PC-9 (cell line): ENCODE measurements around the gene MAGI2. TPM values are rescaled to one million over a fixed set of nuclear protein-coding genes. Genes with fewer than 3 reads are reported as not detected.

Experiments used
- BruUV-seq: library from RNA; stranded (reverse); fragments of 400-500 nt; replicated peaks from 2 replicates; lab custom pipeline; 2021; lab: Mats Ljungman, UMichigan
- CTCF ChIA-PET: fragments of 300-600 bp; sonication (Branson Sonifier 250); formaldehyde crosslinking; loops from one replicate; lab custom pipeline; 2022; ENCODE audit warnings: antibody characterized with exemption; lab: Charles Lee
- POLR2A ChIA-PET: fragments of 300-600 bp; sonication (Branson Sonifier 250); formaldehyde crosslinking; loops from one replicate; lab custom pipeline; 2022; ENCODE audit warnings: antibody characterized with exemption; ENCODE audit not compliant: unreplicated experiment; lab: Charles Lee
- DNase-seq, 2 experiments: peaks; one replicate each; pipeline versions ENCODE4 v3.0.0 to v3.0.0-alpha.2; 2015 to 2022; ENCODE audit warnings: mixed read lengths in 1 of 2
- H2AFZ ChIP-seq: fragments of 200-600 bp; sonication (generic); 2 replicates; pipeline ENCODE4 v1.8.1; 2017; ENCODE audit warnings: antibody characterized with exemption
- H3F3A ChIP-seq: fragments of 200-600 bp; sonication (generic); 2 replicates; pipeline ENCODE4 v1.8.1; 2017; ENCODE audit warnings: antibody characterized with exemption, mild to moderate bottlenecking, low read depth; ENCODE audit not compliant: insufficient read depth
- H3K27ac ChIP-seq: fragments of 200-600 bp; sonication (generic); 2 replicates; pipeline ENCODE4 v1.6.1; 2016; ENCODE audit warnings: mixed run types
- H3K27me3 ChIP-seq: fragments of 200-600 bp; sonication (generic); 2 replicates; pipeline ENCODE4 v1.6.1; 2016; ENCODE audit warnings: low read depth, mixed run types; ENCODE audit not compliant: insufficient read depth
- H3K36me3 ChIP-seq: fragments of 200-600 bp; sonication (generic); 2 replicates; pipeline ENCODE4 v1.6.1; 2016; ENCODE audit warnings: low read depth, mixed run types
- H3K4me1 ChIP-seq: fragments of 200-600 bp; sonication (generic); replicated peaks from 2 replicates; pipeline ENCODE4 v1.6.1; 2016; ENCODE audit warnings: mixed run types; ENCODE audit not compliant: insufficient read depth
- H3K4me2 ChIP-seq: fragments of 200-600 bp; sonication (generic); 2 replicates; pipeline ENCODE4 v1.6.1; 2017; ENCODE audit warnings: mixed run types
- H3K4me3 ChIP-seq: fragments of 200-600 bp; sonication (generic); 2 replicates; pipeline ENCODE4 v1.6.1; 2016; ENCODE audit warnings: mixed run types
- H3K79me2 ChIP-seq: fragments of 200-600 bp; sonication (generic); 2 replicates; pipeline ENCODE4 v1.6.1; 2017; ENCODE audit warnings: low read depth, mixed run types
- H3K9me2 ChIP-seq: fragments of 200-600 bp; sonication (generic); 2 replicates; pipeline ENCODE4 v1.8.1; 2017; ENCODE audit warnings: mild to moderate bottlenecking; ENCODE audit not compliant: insufficient read depth
- H3K9me3 ChIP-seq: fragments of 200-600 bp; sonication (generic); 2 replicates; pipeline ENCODE4 v1.8.1; 2016; ENCODE audit warnings: low read depth; ENCODE audit not compliant: insufficient read depth
- H4K20me1 ChIP-seq: fragments of 200-600 bp; sonication (generic); 2 replicates; pipeline ENCODE4 v1.8.1; 2017; ENCODE audit not compliant: insufficient read depth
- EZH2 ChIP-seq: fragments of 200-600 bp; sonication (generic); IDR thresholded peaks from 2 replicates; pipeline ENCODE4 v1.8.0; 2017; ENCODE audit warnings: antibody characterized with exemption, low read depth
- intact Hi-C: fragments of 100-400 bp; cut with micrococcal nuclease; formaldehyde crosslinking; loops from one replicate; pipeline ENCODE4 v1.10.0; 2022; ENCODE audit not compliant: unreplicated experiment
- total RNA-seq: library from RNA; stranded (reverse); gene quantifications from 2 replicates; pipeline ENCODE4 v1.2.3, GENCODE V29; 2021
- TF ChIP-seq, protein P1 (sequence below): fragments of 200-600 bp; sonication (generic); conservative IDR thresholded peaks from 2 replicates; pipeline ENCODE4 v1.6.1; 2017; ENCODE audit warnings: mixed run types, antibody characterized with exemption, mild to moderate bottlenecking, moderate library complexity

MAGI2 gene
- total RNA-seq, 1 experiment from 2014 or later: 0.92 TPM

DNA sequence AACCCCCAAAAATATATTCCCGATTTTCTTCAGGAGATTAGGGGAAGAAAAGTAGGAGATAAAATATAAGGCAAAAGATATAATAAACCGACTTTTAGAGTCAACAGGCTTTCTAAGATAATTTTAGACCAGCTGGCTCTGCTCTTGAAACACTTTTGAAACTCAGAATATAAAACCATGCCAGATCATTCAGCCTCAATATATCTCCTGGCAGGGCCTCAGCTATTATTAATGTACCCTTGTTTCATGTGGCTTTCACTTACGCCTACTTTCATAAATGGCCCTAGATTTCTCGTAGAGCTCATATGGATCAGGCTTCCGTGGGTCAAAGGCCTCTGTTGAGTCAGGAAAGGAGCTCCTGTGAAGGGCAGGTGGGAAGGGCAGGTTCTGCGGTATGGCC, 1258.9 kb downstream of the MAGI2 start:
- Histone ChIP-seq H3K79me2 (no peaks in the 10 kb centered on the region), H3K9me3 (no peaks in the 10 kb centered on the region), H3K4me2 (no peak overlapping the region), H3K9me2 (no peaks in the 10 kb centered on the region), H3K4me1 (no peaks in the 10 kb centered on the region), H3K36me3 (no peaks in the 10 kb centered on the region), H3K4me3 (no peak overlapping the region), H3K27ac (no peak overlapping the region), H3K27me3 (no peaks in the 10 kb centered on the region), H3F3A (no peaks in the 10 kb centered on the region), H4K20me1 (no peaks in the 10 kb centered on the region), H2AFZ (no peak overlapping the region)
- TF ChIP-seq, protein P1, sequence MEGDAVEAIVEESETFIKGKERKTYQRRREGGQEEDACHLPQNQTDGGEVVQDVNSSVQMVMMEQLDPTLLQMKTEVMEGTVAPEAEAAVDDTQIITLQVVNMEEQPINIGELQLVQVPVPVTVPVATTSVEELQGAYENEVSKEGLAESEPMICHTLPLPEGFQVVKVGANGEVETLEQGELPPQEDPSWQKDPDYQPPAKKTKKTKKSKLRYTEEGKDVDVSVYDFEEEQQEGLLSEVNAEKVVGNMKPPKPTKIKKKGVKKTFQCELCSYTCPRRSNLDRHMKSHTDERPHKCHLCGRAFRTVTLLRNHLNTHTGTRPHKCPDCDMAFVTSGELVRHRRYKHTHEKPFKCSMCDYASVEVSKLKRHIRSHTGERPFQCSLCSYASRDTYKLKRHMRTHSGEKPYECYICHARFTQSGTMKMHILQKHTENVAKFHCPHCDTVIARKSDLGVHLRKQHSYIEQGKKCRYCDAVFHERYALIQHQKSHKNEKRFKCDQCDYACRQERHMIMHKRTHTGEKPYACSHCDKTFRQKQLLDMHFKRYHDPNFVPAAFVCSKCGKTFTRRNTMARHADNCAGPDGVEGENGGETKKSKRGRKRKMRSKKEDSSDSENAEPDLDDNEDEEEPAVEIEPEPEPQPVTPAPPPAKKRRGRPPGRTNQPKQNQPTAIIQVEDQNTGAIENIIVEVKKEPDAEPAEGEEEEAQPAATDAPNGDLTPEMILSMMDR: no peak
- TF ChIP-seq EZH2: no peak
- ChIA-PET CTCF (no interaction called here), POLR2A (no interaction called here)
- DNase-seq: no peak
- intact Hi-C loops: no loop called here
- no TSS peak for BruUV-seq

DNA sequence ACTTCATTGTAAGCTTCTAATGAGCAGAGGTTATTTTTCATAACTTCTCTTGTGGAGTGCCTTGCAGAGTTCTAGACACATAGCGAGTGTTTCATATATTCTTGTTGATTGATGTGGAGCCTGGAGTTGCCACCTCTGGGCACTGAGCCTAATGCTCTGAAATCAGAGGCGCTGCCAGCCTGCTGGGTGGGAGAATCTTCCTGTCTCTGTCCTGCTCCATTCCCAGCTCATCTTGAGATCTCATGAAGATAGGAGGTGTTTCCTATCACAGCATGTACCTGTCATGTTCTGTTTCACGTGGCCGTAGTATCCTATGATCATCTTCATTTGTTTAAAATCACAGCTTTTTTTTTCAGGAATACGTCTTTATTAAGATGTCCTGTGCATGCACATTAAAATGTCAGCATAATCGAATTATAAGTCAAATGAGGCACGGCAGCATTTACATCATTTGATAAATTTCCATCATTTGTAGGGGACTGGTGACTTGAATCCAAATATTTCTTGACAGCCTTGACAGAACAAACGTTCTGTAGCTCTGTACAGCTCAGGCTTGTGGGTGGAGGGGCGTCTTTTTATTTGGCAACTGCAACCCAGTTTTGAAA, 1261.9 kb downstream of the MAGI2 start:
- no peaks in the 10 kb centered on the region for H3F3A ChIP-seq
- no peaks in the 10 kb centered on the region for H3K36me3 ChIP-seq
- H4K20me1 ChIP-seq: no peaks in the 10 kb centered on the region
- ChIA-PET POLR2A (interaction anchor here (0.8 kb wide), 1 partner anchor 1192 kb away, joined by 5 read pairs; no protein-coding TSS in a partner anchor), CTCF (no interaction called here)
- intact Hi-C loops: no loop called here
- H3K79me2 ChIP-seq: no peaks in the 10 kb centered on the region
- H3K4me2 ChIP-seq: no peak overlapping the region
- no peak overlapping the region for H3K4me3 ChIP-seq
- H3K9me3 ChIP-seq: no peaks in the 10 kb centered on the region
- H3K9me2 ChIP-seq: no peaks in the 10 kb centered on the region
- no TSS peak for BruUV-seq
- no peak overlapping the region for H2AFZ ChIP-seq
- no peaks in the 10 kb centered on the region for H3K27me3 ChIP-seq
- H3K27ac ChIP-seq: no peak overlapping the region
- H3K4me1 ChIP-seq: no peaks in the 10 kb centered on the region
- TF ChIP-seq EZH2: no peak
- TF ChIP-seq, protein P1: no peak
- no peak for DNase-seq

DNA sequence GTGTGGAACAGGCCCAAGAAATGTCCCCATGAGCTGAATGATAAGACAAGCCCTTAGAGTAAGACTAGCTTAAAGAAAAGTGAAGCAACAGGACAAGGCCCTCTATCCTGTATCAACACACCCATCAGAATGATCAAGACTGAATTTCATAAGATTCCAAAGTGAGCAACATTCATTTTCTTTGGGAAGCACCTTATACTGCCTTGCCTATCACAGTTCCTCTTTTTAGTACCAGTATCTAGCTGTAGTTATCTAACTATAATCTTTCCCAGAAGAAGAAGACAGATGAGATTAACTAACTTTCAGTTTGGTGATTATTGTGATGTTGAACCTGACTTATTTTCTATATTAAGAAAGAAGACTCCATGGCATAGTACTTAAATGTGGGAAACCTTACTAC, 1263.7 kb downstream of the MAGI2 start:
- H3K4me1 ChIP-seq: no peaks in the 10 kb centered on the region
- H3K36me3 ChIP-seq: no peaks in the 10 kb centered on the region
- no peaks in the 10 kb centered on the region for H4K20me1 ChIP-seq
- ChIA-PET CTCF (interaction anchor here (0.6 kb wide), 1 partner anchor 16 kb away, joined by 3 read pairs; no protein-coding TSS in a partner anchor), POLR2A (no interaction called here)
- 0 out of 2 replicates have a peak, but pooled peaks cover 2% of the 10 kb centered on the region for H3K27me3 ChIP-seq
- H3F3A ChIP-seq: no peaks in the 10 kb centered on the region
- no peak overlapping the region for H3K4me3 ChIP-seq
- no peaks in the 10 kb centered on the region for H3K9me3 ChIP-seq
- H2AFZ ChIP-seq: no peak overlapping the region
- no TSS peak for BruUV-seq
- DNase-seq: no peak
- no peak overlapping the region for H3K27ac ChIP-seq
- H3K79me2 ChIP-seq: no peaks in the 10 kb centered on the region
- no peak for TF ChIP-seq EZH2
- TF ChIP-seq, protein P1: no peak
- H3K4me2 ChIP-seq: no peak overlapping the region
- H3K9me2 ChIP-seq: no peaks in the 10 kb centered on the region
- intact Hi-C loops: no loop called here
